Caco-2 (cell line): Measurements from ENCODE around the gene NXN. TPM values are rescaled to one million over a fixed set of nuclear protein-coding genes. Genes with fewer than 3 reads are reported as not detected.
A peak's percentile ranks its signal among the peaks of the same experiment; 100 is the strongest.
"Not testable (repeated sequence)": the region's sequence is repeated elsewhere in the genome, so short reads cannot be mapped to it uniquely, and the experiment has no call there.

ENCODE experiments used
- BruUV-seq: library from RNA; stranded (reverse); fragments of 400-500 nt; replicated peaks from 2 replicates; lab custom pipeline; 2021; lab: Mats Ljungman, UMichigan
- CTCF ChIA-PET: fragments of 300-600 bp; sonication (Branson Sonifier 250); formaldehyde crosslinking; loops from one replicate; lab custom pipeline; 2022; ENCODE audit warnings: antibody characterized with exemption; lab: Charles Lee
- POLR2A ChIA-PET: fragments of 300-600 bp; sonication (Branson Sonifier 250); formaldehyde crosslinking; loops from one replicate; lab custom pipeline; 2022; ENCODE audit warnings: antibody characterized with exemption; lab: Charles Lee
- DNase-seq, 2 experiments: peaks; one replicate each; pipeline versions ENCODE4 v3.0.0 to v3.0.0-alpha.2; 2020 to 2022
- H3K27me3 ChIP-seq: replicated peaks from 2 replicates; pipeline ENCODE4 v1.6.0; 2011; ENCODE audit warnings: low read length; ENCODE audit not compliant: control insufficient read depth, insufficient read depth
- H3K36me3 ChIP-seq: 2 replicates; pipeline ENCODE4 v1.5.1; 2011; ENCODE audit warnings: low read length; ENCODE audit not compliant: control insufficient read depth, insufficient read depth
- H3K4me1 ChIP-seq: fragments of 250-450 bp; sonication (Bioruptor Pico); 2 replicates; pipeline ENCODE4 v1.5.1; 2020; ENCODE audit warnings: mild to moderate bottlenecking
- H3K4me3 ChIP-seq: 2 replicates; pipeline ENCODE4 v1.5.1; 2011; ENCODE audit warnings: low read depth, mild to moderate bottlenecking, control low read depth, low read length
- H3K9me3 ChIP-seq: fragments of 250-450 bp; sonication (Bioruptor Pico); 2 replicates; pipeline ENCODE4 v1.5.1; 2020; ENCODE audit warnings: mild to moderate bottlenecking, moderate library complexity
- H3K27ac Mint-ChIP-seq: one replicate; pipeline ENCODE4 v1.8.0; 2022; ENCODE audit warnings: mixed read lengths; ENCODE audit not compliant: unreplicated experiment
- H3K27me3 Mint-ChIP-seq: one replicate; pipeline ENCODE4 v1.8.0; 2022; ENCODE audit warnings: mixed read lengths; ENCODE audit not compliant: insufficient read depth, unreplicated experiment
- H3K36me3 Mint-ChIP-seq: one replicate; pipeline ENCODE4 v1.8.0; 2022; ENCODE audit warnings: mild to moderate bottlenecking, mixed read lengths; ENCODE audit not compliant: insufficient read depth, unreplicated experiment
- H3K4me1 Mint-ChIP-seq: one replicate; pipeline ENCODE4 v1.8.0; 2022; ENCODE audit warnings: low read depth, mixed read lengths; ENCODE audit not compliant: unreplicated experiment
- H3K4me3 Mint-ChIP-seq: one replicate; pipeline ENCODE4 v1.8.0; 2022; ENCODE audit warnings: mild to moderate bottlenecking, moderate library complexity, mixed read lengths; ENCODE audit not compliant: unreplicated experiment
- H3K9me3 Mint-ChIP-seq: one replicate; pipeline ENCODE4 v1.8.0; 2022; ENCODE audit warnings: mixed read lengths; ENCODE audit not compliant: unreplicated experiment
- intact Hi-C: fragments of 100-400 bp; cut with micrococcal nuclease; formaldehyde crosslinking; loops from one replicate; pipeline ENCODE4 v1.10.0; 2022; ENCODE audit not compliant: unreplicated experiment
- total RNA-seq: library from RNA; stranded (reverse); gene quantifications from 2 replicates; pipeline ENCODE4 v1.2.3, GENCODE V29; 2022
- TF ChIP-seq, protein P1 (sequence below), 2 experiments: fragments of 200-600 bp in 1 of 2; IDR thresholded peaks; 1 replicate in 1 of 2; 2 replicates in 1 of 2; pipeline versions ENCODE4 v1.5.1 to v1.8.0; 2011 to 2022; ENCODE audit warnings: antibody characterized with exemption in 1 of 2, control low read depth in 1 of 2, inconsistent platforms in 1 of 2, low read depth in 1 of 2, low read length in 1 of 2, mild to moderate bottlenecking in 1 of 2, moderate library complexity in 1 of 2; ENCODE audit not compliant: insufficient read depth in 1 of 2, severe bottlenecking in 1 of 2, unreplicated experiment in 1 of 2

Gene NXN
- total RNA-seq, 1 experiment from 2014 or later = 76.7 TPM

DNA sequence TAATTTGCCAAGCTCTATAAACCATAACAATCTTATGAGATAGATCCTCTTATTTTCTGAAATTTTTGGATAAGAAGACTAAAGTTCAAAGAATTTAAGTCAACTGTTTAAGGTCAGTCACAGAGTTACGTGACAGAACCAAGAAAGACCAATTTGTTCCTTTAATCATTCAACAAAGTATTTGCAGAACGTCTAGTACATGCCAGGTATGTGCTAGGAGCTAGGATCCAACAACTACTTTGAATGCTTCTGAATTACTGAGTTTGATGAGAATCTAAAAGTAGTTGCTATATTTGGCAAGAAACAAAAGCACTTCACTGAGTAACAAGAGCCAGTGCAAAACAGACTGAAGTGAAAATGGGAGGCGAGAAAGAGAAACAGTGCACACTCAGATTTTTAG lies 212.5 kb downstream of the NXN start:
- no peaks in the 10 kb centered on the region for H3K27me3 Mint-ChIP-seq
- POLR2A ChIA-PET = no interaction called here
- no peak overlapping the region for H3K27ac Mint-ChIP-seq
- CTCF ChIA-PET = no interaction called here
- no peaks in the 10 kb centered on the region for H3K9me3 ChIP-seq
- no peak overlapping the region for H3K4me3 ChIP-seq
- H3K4me1 Mint-ChIP-seq = no peaks in the 10 kb centered on the region
- H3K4me3 Mint-ChIP-seq = no peak overlapping the region
- BruUV-seq = no TSS peak
- no peaks in the 10 kb centered on the region for H3K9me3 Mint-ChIP-seq
- H3K4me1 ChIP-seq = no peaks in the 10 kb centered on the region
- no peaks in the 10 kb centered on the region for H3K27me3 ChIP-seq
- TF ChIP-seq, protein P1, sequence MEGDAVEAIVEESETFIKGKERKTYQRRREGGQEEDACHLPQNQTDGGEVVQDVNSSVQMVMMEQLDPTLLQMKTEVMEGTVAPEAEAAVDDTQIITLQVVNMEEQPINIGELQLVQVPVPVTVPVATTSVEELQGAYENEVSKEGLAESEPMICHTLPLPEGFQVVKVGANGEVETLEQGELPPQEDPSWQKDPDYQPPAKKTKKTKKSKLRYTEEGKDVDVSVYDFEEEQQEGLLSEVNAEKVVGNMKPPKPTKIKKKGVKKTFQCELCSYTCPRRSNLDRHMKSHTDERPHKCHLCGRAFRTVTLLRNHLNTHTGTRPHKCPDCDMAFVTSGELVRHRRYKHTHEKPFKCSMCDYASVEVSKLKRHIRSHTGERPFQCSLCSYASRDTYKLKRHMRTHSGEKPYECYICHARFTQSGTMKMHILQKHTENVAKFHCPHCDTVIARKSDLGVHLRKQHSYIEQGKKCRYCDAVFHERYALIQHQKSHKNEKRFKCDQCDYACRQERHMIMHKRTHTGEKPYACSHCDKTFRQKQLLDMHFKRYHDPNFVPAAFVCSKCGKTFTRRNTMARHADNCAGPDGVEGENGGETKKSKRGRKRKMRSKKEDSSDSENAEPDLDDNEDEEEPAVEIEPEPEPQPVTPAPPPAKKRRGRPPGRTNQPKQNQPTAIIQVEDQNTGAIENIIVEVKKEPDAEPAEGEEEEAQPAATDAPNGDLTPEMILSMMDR (IDR thresholded peaks at IDR 0.05; ENCODE audit: insufficient read depth in 1 of 2, low read depth in 1 of 2, low read length in 1 of 2, severe bottlenecking in 1 of 2, unreplicated experiment in 1 of 2) = no peak
- H3K36me3 ChIP-seq = no peaks in the 10 kb centered on the region
- intact Hi-C loops = no loop called here
- no peak for DNase-seq
- peaks cover 66% of the 10 kb centered on the region for H3K36me3 Mint-ChIP-seq

DNA sequence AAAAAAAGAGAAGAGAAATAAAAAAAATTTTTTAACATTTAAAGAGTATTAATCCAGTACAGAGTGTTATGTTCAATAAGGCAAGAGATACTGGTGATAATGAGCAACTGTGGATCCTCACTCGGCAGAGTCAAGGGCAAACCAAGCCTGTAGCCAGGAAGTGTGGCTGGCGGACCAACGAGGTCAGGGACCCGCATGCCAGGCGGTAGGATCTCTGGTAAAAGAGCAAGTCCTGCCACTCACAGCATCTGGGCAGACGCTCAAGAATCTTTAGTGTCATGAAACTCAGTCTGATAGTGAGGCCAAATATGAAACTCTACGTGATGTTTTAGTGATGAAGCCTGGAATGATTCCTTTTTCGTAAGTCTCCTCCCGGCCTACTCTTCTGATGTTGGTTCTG lies 219.2 kb downstream of the NXN start:
- no TSS peak for BruUV-seq
- peaks cover 53% of the 10 kb centered on the region for H3K36me3 Mint-ChIP-seq
- H3K9me3 ChIP-seq = no peaks in the 10 kb centered on the region
- H3K27me3 ChIP-seq = no peaks in the 10 kb centered on the region
- no peak for DNase-seq
- TF ChIP-seq, protein P1 (IDR thresholded peaks at IDR 0.05; ENCODE audit: insufficient read depth in 1 of 2, low read depth in 1 of 2, low read length in 1 of 2, severe bottlenecking in 1 of 2, unreplicated experiment in 1 of 2) = no peak
- H3K9me3 Mint-ChIP-seq = no peaks in the 10 kb centered on the region
- H3K4me1 ChIP-seq = no peaks in the 10 kb centered on the region
- H3K36me3 ChIP-seq = no peaks in the 10 kb centered on the region
- no peak overlapping the region for H3K4me3 ChIP-seq
- ChIA-PET POLR2A (no interaction called here), CTCF (no interaction called here)
- H3K27me3 Mint-ChIP-seq = no peaks in the 10 kb centered on the region
- no peak overlapping the region for H3K4me3 Mint-ChIP-seq
- no peak overlapping the region for H3K27ac Mint-ChIP-seq
- intact Hi-C loops = no loop called here
- peaks cover 8% of the 10 kb centered on the region for H3K4me1 Mint-ChIP-seq

DNA sequence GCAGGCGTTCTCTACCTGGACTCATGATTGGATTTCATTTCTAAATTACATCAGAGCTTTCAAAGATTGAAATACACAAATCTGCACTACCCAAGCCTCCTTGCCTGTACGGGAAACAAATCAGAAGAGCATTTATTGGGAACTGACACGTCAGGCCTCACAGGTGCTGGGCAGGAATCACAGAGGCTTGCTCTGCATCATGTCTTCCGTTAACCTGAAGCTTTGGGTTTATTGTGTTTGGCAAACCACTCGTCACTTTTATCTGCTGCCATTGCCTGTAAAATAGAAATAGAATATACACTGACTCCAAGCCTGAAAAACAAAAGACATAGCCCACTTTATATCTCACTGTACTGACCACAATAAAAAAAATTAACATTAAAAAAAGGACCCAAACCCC lies 219.6 kb downstream of the NXN start:
- H3K4me3 Mint-ChIP-seq = no peak overlapping the region
- no peak for DNase-seq
- Histone ChIP-seq H3K4me1 (no peaks in the 10 kb centered on the region), H3K36me3 (no peaks in the 10 kb centered on the region), H3K27me3 (no peaks in the 10 kb centered on the region), H3K9me3 (no peaks in the 10 kb centered on the region), H3K4me3 (no peak overlapping the region)
- intact Hi-C loops = no loop called here
- peaks cover 53% of the 10 kb centered on the region for H3K36me3 Mint-ChIP-seq
- no TSS peak for BruUV-seq
- TF ChIP-seq, protein P1 (IDR thresholded peaks at IDR 0.05; ENCODE audit: insufficient read depth in 1 of 2, low read depth in 1 of 2, low read length in 1 of 2, severe bottlenecking in 1 of 2, unreplicated experiment in 1 of 2) = no peak
- no peak overlapping the region for H3K27ac Mint-ChIP-seq
- H3K9me3 Mint-ChIP-seq = no peaks in the 10 kb centered on the region
- ChIA-PET POLR2A (no interaction called here), CTCF (no interaction called here)
- peaks cover 8% of the 10 kb centered on the region for H3K4me1 Mint-ChIP-seq
- H3K27me3 Mint-ChIP-seq = no peaks in the 10 kb centered on the region

DNA sequence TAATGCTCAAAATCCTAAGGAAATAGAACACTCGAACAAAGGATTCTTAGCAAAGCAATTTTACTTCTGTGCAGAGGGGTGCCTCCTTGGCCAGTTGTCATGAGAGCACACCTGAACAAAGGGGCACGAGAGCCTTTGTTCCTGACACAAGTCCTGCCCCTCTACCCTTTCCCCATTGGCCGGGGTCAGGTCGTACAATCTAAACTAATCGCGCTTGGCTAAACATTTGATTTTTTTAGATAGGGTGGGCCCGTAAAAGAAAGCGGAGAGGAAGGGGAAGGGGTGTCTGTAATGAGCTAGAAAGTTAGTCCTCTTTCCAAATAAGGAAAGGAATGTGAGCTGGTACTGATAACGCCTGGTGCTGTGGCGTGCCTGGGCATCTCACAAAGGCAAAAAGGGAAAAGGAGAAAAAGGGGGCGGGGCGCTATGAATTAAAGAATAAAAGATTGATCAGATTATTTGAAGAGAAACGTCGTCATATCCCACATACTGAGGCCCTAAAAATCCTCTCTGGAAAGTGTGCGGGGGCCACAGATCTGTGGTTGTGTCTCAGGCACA lies 223.5 kb downstream of the NXN start:
- DNase-seq, CTCF ChIA-PET, H3K36me3 ChIP-seq, H3K27me3 ChIP-seq, H3K4me3 ChIP-seq, H3K4me3 Mint-ChIP-seq, intact Hi-C loops, POLR2A ChIA-PET, BruUV-seq, H3K4me1 ChIP-seq, H3K4me1 Mint-ChIP-seq, H3K9me3 Mint-ChIP-seq, H3K9me3 ChIP-seq, H3K27me3 Mint-ChIP-seq: not testable (repeated sequence)
- Mint-ChIP-seq H3K36me3 (peaks cover 36% of the 10 kb centered on the region), H3K27ac (peak overlapping the region; percentile 69)

DNA sequence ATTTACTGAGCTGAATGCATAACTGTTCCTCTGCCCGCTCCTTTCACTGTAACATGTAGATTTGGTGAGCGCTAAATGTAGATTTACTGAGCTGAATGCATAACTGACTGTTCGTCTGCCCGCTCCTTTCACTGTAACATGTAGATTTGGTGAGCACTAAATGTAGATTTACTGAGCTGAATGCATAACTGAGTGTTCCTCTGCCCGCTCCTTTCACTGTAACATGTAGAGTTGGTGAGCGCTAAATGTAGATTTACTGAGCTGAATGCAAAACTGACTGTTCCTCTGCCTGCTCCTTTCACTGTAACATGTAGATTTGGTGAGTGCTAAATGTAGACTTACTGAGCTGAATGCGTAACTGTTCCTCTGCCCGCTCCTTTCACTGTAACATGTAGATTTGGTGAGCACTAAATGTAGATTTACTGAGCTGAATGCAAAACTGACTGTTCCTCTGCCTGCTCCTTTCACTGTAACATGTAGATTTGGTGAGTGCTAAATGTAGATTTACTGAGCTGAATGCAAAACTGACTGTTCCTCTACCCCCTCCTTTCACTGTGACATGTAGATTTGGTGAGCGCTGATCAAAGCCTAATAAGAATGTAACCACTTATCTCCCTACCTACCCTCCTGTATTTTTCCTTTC lies 224.1 kb downstream of the NXN start:
- H3K4me3 ChIP-seq, POLR2A ChIA-PET: not testable (repeated sequence)

More for the DNA sequence above, 224.1 kb downstream of the NXN start:
- H3K36me3 ChIP-seq, H3K9me3 ChIP-seq, CTCF ChIA-PET, H3K4me3 Mint-ChIP-seq, DNase-seq, intact Hi-C loops, BruUV-seq, H3K27me3 Mint-ChIP-seq, H3K27me3 ChIP-seq, H3K9me3 Mint-ChIP-seq, H3K4me1 ChIP-seq: not testable (repeated sequence)
- Mint-ChIP-seq H3K36me3 (peaks cover 36% of the 10 kb centered on the region), H3K4me1 (peaks cover 12% of the 10 kb centered on the region), H3K27ac (peak overlapping the region; percentile 69)
